Measurements from ENCODE around the gene FKBP1A. TPM values are rescaled to one million over a fixed set of nuclear protein-coding genes. Genes with fewer than 3 reads are reported as not detected.
A peak's percentile ranks its signal among the peaks of the same experiment; 100 is the strongest.

Gene FKBP1A
- polyA plus RNA-seq, 1 of the 3 experiments (the other 2 are of a cell fraction) = 362 TPM

- 84% methylated on average over 6 of the region's 6 CpGs for WGBS (ENCODE audit: low lambda C conversion rate)
- H3K9me3 ChIP-seq = no peaks in the 10 kb centered on the region
- H3K27ac ChIP-seq (ENCODE audit: low read depth in 2 of 2, low read length in 1 of 2) = peak overlapping the region in 1 of 2 experiments; percentile 3; a peak in 2 of 4 replicates
- H4K20me1 ChIP-seq (ENCODE audit: insufficient read depth) = peaks cover 71% of the 10 kb centered on the region
- peaks cover 13 to 41% of the 10 kb centered on the region in 2 experiments; a peak in 3 of 4 replicates for H3K4me1 ChIP-seq (ENCODE audit: control insufficient read depth in 1 of 2, insufficient read depth in 2 of 2, low read depth in 1 of 2, low read length in 1 of 2)
- H3K9me2 ChIP-seq = no peaks in the 10 kb centered on the region
- H2AFZ ChIP-seq (ENCODE audit: low read depth) = no peak overlapping the region
- ChIA-PET CTCF (interaction anchor here (1.8 to 3.9 kb wide), 2 partner anchors 37 to 76 kb away, joined by 4 to 11 read pairs; partner anchors contain the start of gene NSFL1C), POLR2A (no interaction called here)
- H3K79me2 ChIP-seq (ENCODE audit: insufficient read depth) = peaks cover 81% of the 10 kb centered on the region
- no peaks in the 10 kb centered on the region for H3F3A ChIP-seq (replicated peaks; ENCODE audit: insufficient read depth)
- peaks cover 5 to 19% of the 10 kb centered on the region in 2 experiments for H3K36me3 ChIP-seq (replicated peaks in 1 of 2; ENCODE audit: control insufficient read depth in 1 of 2, insufficient read depth in 2 of 2, low read length in 1 of 2)
- no peak for TF ChIP-seq GATA2 (CRISPR knock-in tag; IDR thresholded peaks at IDR 0.05)
- TF ChIP-seq NRF1 (IDR thresholded peaks at IDR 0.05; ENCODE audit: low read depth, low read length) = no peak
- no peak for TF ChIP-seq MEF2A (IDR thresholded peaks at IDR 0.05; ENCODE audit: borderline replicate concordance, low read depth)
- no peak for TF ChIP-seq REST (IDR thresholded peaks at IDR 0.05; ENCODE audit: low read depth, low read length)
- no peak for TF ChIP-seq USF2 (IDR thresholded peaks at IDR 0.05; ENCODE audit: borderline replicate concordance, low read depth, low read length)
- no peak for TF ChIP-seq CHD2 (IDR thresholded peaks at IDR 0.05; ENCODE audit: low read length, partially characterized antibody)
- TF ChIP-seq MXI1 (IDR thresholded peaks at IDR 0.05; ENCODE audit: low read depth, low read length) = no peak
- no peak for TF ChIP-seq USF1 (IDR thresholded peaks at IDR 0.05; ENCODE audit: borderline replicate concordance, low read depth)
- peak overlapping the region; percentile 90 to 95; a peak in 2 of 4 replicates for H3K4me3 ChIP-seq (ENCODE audit: low read depth in 2 of 2, low read length in 1 of 2)
- DNase-seq = no peak
- H3K27me3 ChIP-seq (ENCODE audit: insufficient read depth) = no peaks in the 10 kb centered on the region
- peak overlapping the region; percentile 22; the same call in 1 of the 2 replicates for H3K9ac ChIP-seq
- peak overlapping the region; percentile 99 for H3K4me2 ChIP-seq
Measured at GRCh38 chr20:1389703-1390580, 2.9 kb downstream of the FKBP1A start.

Data from SK-N-SH (cell line).